Nephron progenitor cell (in vitro differentiated cells): Measurements from ENCODE around the gene LTO1.

Experiments used
- DNase-seq: peaks from one replicate; pipeline ENCODE4 v3.0.0; 2021
- H3K27ac Mint-ChIP-seq: 2 replicates; pipeline ENCODE4 v1.8.0; 2021; ENCODE audit warnings: mild to moderate bottlenecking, moderate library complexity, mixed read lengths
- H3K27me3 Mint-ChIP-seq: 2 replicates; pipeline ENCODE4 v1.8.0; 2021; ENCODE audit warnings: mild to moderate bottlenecking, low read depth, mixed read lengths; ENCODE audit not compliant: poor library complexity
- H3K36me3 Mint-ChIP-seq: 2 replicates; pipeline ENCODE4 v1.8.0; 2021; ENCODE audit warnings: low read depth, mixed read lengths
- H3K4me1 Mint-ChIP-seq: 2 replicates; pipeline ENCODE4 v1.8.0; 2021; ENCODE audit warnings: mixed read lengths
- H3K4me3 Mint-ChIP-seq: 2 replicates; pipeline ENCODE4 v1.8.0; 2021; ENCODE audit warnings: mild to moderate bottlenecking, moderate library complexity, mixed read lengths
- H3K9me3 Mint-ChIP-seq: 2 replicates; pipeline ENCODE4 v1.8.0; 2021; ENCODE audit warnings: mild to moderate bottlenecking, moderate library complexity, mixed read lengths
- CTCF ChIP-seq: fragments of 200-600 bp; sonication (generic); IDR thresholded peaks from 2 replicates; pipeline ENCODE4 v1.5.0; 2021; ENCODE audit warnings: antibody characterized with exemption

The LTO1 gene

GRCh38 chr11:69660001-69660500 lies 15.1 kb downstream of the LTO1 start:
- H3K4me1 Mint-ChIP-seq: peaks cover 72% of the 10 kb centered on the region
- peaks cover 3% of the 10 kb centered on the region for H3K27me3 Mint-ChIP-seq
- H3K9me3 Mint-ChIP-seq: no peaks in the 10 kb centered on the region
- no peak for TF ChIP-seq CTCF
- no peak overlapping the region for H3K4me3 Mint-ChIP-seq
- peak overlapping the region; percentile 89 for H3K27ac Mint-ChIP-seq
- peaks cover 22% of the 10 kb centered on the region for H3K36me3 Mint-ChIP-seq
- DNase-seq: no peak

DNA sequence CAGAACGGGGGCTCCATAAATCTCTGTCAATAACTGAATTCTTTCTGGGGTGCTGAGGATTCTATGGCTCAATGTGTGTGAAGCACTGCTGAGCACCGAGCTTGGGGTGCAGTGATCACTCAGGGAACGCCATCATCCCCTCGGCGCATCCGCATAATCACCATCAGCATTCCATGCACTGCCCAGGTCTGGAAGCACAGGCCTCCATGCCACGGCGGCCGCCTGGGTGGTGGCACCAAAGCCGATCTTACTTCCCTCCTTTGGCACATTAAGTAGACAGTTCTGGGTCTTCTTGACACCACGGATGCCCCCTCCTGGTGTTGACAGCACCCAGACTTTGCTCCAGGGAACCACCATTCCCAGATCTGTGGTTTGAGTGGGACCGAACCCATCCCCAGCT lies 15.6 kb downstream of the LTO1 start:
- Mint-ChIP-seq H3K36me3 (peaks cover 17% of the 10 kb centered on the region), H3K27ac (peak overlapping the region; percentile 89), H3K4me3 (no peak overlapping the region), H3K9me3 (no peaks in the 10 kb centered on the region), H3K27me3 (no peaks in the 10 kb centered on the region), H3K4me1 (peaks cover 75% of the 10 kb centered on the region)
- DNase-seq: no peak
- no peak for TF ChIP-seq CTCF

DNA sequence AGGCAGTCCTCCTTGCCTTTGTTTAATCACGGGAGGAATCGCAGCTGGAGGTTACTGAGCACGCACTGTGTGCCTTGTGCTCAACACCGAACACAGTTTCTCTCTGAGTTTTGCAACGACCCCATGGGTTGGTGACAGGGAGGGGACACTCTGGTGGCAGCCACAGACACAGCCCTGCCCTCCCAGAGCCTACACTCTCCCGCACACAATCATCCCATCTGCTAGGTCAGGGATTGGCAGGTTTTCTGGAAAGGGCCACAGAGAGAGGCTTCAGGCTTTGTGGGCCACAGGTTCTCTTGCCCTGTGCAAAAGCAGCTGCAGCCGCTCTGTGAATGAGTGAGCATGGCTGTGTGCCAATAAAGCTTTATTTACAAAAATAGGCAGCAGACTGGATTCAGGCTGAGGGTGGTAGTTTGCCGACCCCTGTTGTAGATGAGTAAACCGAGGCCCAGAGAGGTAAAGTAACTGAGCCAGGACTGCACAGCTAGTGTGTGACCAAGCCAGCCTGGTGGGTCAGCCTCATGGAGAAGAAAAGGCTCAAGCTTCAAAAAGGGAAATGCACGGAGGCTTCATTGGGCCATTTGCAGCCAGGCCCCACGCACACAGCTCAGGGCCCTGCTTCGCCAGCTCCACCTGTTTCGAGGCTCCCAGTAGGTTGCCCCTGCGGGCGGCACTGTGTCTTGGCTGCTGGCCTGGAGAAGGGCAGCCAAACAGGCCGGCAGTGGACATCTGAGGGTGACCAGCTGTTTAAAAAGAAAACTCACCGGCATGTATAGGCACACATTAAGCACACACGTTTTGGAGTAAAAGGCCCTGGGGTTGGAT lies 16.3 kb downstream of the LTO1 start:
- no peaks in the 10 kb centered on the region for H3K9me3 Mint-ChIP-seq
- no peak overlapping the region for H3K4me3 Mint-ChIP-seq
- DNase-seq: no peak
- H3K27me3 Mint-ChIP-seq: no peaks in the 10 kb centered on the region
- peak overlapping the region; percentile 19 for H3K27ac Mint-ChIP-seq
- peaks cover 13% of the 10 kb centered on the region for H3K36me3 Mint-ChIP-seq
- no peak for TF ChIP-seq CTCF
- peaks cover 75% of the 10 kb centered on the region for H3K4me1 Mint-ChIP-seq

DNA sequence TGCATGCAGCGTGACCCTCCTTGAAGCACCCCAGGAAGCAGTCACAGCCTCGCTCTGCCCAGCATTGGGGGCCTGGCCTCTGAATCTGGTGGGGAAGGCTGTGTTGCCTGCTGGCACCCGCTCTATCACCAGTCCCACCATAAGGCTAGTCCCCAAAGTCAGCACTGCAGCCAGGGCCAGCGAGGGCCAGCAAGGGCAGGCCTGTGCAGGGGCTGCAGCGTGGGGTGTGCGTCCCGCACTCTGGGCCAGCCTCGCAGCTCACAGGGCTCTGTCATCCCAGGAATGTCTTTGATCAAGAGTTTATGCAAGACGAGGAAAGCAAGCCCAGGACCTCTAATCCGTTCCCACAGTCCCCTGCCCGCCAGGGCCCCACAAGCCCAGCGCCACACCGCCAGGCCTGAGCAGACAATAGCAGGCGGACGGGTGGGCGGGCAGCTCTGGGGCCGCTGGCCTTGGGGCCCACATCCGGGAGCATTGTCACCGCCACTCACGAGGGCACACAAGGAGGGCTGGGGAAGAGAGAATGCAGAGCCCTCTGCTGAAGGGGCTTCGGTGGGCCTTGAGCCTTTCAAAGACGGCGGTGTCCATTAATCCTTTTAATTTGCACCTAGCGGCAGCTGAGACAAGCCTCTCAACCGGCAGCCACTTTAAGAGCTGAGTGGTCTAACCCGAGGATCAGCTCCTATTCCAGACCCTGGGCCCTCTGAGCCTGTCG lies 17.1 kb downstream of the LTO1 start:
- Mint-ChIP-seq H3K9me3 (no peaks in the 10 kb centered on the region), H3K4me1 (peaks cover 72% of the 10 kb centered on the region), H3K27ac (no peak overlapping the region), H3K4me3 (no peak overlapping the region), H3K27me3 (no peaks in the 10 kb centered on the region), H3K36me3 (peaks cover 10% of the 10 kb centered on the region)
- TF ChIP-seq CTCF: no peak
- DNase-seq: peak; percentile 62

DNA sequence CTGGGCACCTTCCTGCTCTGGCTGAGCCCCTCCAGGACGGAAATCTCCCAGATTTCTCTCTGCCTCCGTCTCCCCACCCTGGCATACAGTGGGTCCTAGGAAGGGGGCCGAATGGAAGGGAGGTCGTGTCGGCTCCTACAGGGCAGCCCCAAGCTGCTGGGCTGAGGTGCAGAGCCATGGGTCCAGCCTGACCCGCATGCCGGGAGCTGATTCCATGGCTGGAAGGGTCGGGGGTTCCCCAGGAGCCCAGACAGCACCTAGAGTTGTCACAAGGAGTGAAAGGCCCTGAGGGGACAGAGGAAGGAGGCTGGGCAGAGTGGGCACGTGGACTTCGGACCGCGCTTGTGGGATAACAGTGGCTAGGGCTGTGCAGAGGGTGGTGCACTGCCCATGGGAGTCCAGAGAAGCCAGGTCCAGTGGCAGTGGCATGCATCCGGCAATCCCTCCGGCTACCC lies 17.7 kb downstream of the LTO1 start:
- Mint-ChIP-seq H3K4me3 (no peak overlapping the region), H3K36me3 (peaks cover 15% of the 10 kb centered on the region), H3K9me3 (no peaks in the 10 kb centered on the region), H3K27ac (no peak overlapping the region), H3K27me3 (no peaks in the 10 kb centered on the region), H3K4me1 (peaks cover 70% of the 10 kb centered on the region)
- TF ChIP-seq CTCF: no peak
- DNase-seq: no peak
